Epithelial cell of prostate (primary cell): Measurements from ENCODE around the gene SYNDIG1.

Experiments used
- DNase-seq: peaks from one replicate; pipeline ENCODE4 v3.0.0-alpha.2; 2011; ENCODE audit warnings: low read depth, low spot score
- H3K27ac ChIP-seq: fragments of 450-650 bp; 2 replicates; pipeline ENCODE4 v1.5.1; 2017; ENCODE audit warnings: mild to moderate bottlenecking

SYNDIG1 gene

GRCh38 chr20:24663496-24663895 lies 194.1 kb downstream of the SYNDIG1 start:
- H3K27ac ChIP-seq: no peak overlapping the region
- DNase-seq: no peak

GRCh38 chr20:24664266-24664986 lies 195.0 kb downstream of the SYNDIG1 start:
- H3K27ac ChIP-seq: no peak overlapping the region
- no peak for DNase-seq

GRCh38 chr20:24665196-24665595 lies 195.8 kb downstream of the SYNDIG1 start:
- no peak for DNase-seq
- no peak overlapping the region for H3K27ac ChIP-seq

GRCh38 chr20:24665741-24666191 lies 196.3 kb downstream of the SYNDIG1 start:
- no peak for DNase-seq

GRCh38 chr20:24667689-24668383 lies 198.4 kb downstream of the SYNDIG1 start:
- DNase-seq: no peak
- H3K27ac ChIP-seq: no peak overlapping the region

More at GRCh38 chr20:24665741-24666191, 196.3 kb downstream of the SYNDIG1 start:
- H3K27ac ChIP-seq: no peak overlapping the region

GRCh38 chr20:24668384-24668702 lies 198.9 kb downstream of the SYNDIG1 start:
- no peak for DNase-seq
- no peak overlapping the region for H3K27ac ChIP-seq

GRCh38 chr20:24668791-24669190 lies 199.4 kb downstream of the SYNDIG1 start:
- no peak overlapping the region for H3K27ac ChIP-seq
- DNase-seq: no peak

- no peak for DNase-seq
- no peak overlapping the region for H3K27ac ChIP-seq
Observed at GRCh38 chr20:24669701-24670100, 200.3 kb downstream of the SYNDIG1 start.

GRCh38 chr20:24670341-24670872 lies 201.0 kb downstream of the SYNDIG1 start:
- no peak overlapping the region for H3K27ac ChIP-seq
- DNase-seq: no peak

- no peak overlapping the region for H3K27ac ChIP-seq
- DNase-seq: no peak
Observed at GRCh38 chr20:24670981-24671380, 201.6 kb downstream of the SYNDIG1 start.

GRCh38 chr20:24672181-24672880 lies 202.9 kb downstream of the SYNDIG1 start:
- no peak overlapping the region for H3K27ac ChIP-seq
- DNase-seq: no peak

- DNase-seq: peak; percentile 44
- H3K27ac ChIP-seq: peak overlapping the region; percentile 50
Observed at GRCh38 chr20:24672886-24673677, 203.7 kb downstream of the SYNDIG1 start.

- H3K27ac ChIP-seq: peak overlapping the region; percentile 50
- DNase-seq: no peak
Observed at GRCh38 chr20:24673678-24674570, 204.5 kb downstream of the SYNDIG1 start.

GRCh38 chr20:24674921-24675605 lies 205.6 kb downstream of the SYNDIG1 start:
- H3K27ac ChIP-seq: no peak overlapping the region
- no peak for DNase-seq

GRCh38 chr20:24675651-24676352 lies 206.4 kb downstream of the SYNDIG1 start:
- no peak for DNase-seq
- no peak overlapping the region for H3K27ac ChIP-seq

GRCh38 chr20:24676353-24676977 lies 207.0 kb downstream of the SYNDIG1 start:
- H3K27ac ChIP-seq: no peak overlapping the region
- DNase-seq: no peak

- H3K27ac ChIP-seq: no peak overlapping the region
- no peak for DNase-seq
Observed at GRCh38 chr20:24676978-24677370, 207.5 kb downstream of the SYNDIG1 start.
